A549 (cell line): ENCODE results near the gene RAN.

Source experiments
- CBX2 ChIP-seq: fragments of 200-600 bp; sonication (generic); IDR thresholded peaks from 2 replicates; pipeline ENCODE4 v1.6.1; 2016; ENCODE audit warnings: low read depth, mild to moderate bottlenecking, borderline replicate concordance
- EHMT2 ChIP-seq: fragments of 200-600 bp; sonication (generic); IDR thresholded peaks from 2 replicates; pipeline ENCODE4 v1.6.1; 2016; ENCODE audit warnings: antibody characterized with exemption, low read depth, mild to moderate bottlenecking, moderate library complexity
- EP300 ChIP-seq, 2 experiments: fragments of >200 bp; sonication (Bioruptor Twin); formaldehyde crosslinking; IDR thresholded peaks; 2 replicates in 1 of 2; 3 replicates in 1 of 2; pipeline ENCODE4 v1.6.1; 2016 to 2017
- HDAC2 ChIP-seq: fragments of 200-600 bp; sonication (generic); IDR thresholded peaks from 2 replicates; pipeline ENCODE4 v1.6.1; 2016
- MAZ ChIP-seq: fragments of 150-350 bp; IDR thresholded peaks from 2 replicates; pipeline ENCODE4 v1.6.1; 2014; ENCODE audit warnings: antibody characterized with exemption, low read depth, low read length, borderline replicate concordance
- PBX3 ChIP-seq: IDR thresholded peaks from 2 replicates; pipeline ENCODE4 v1.6.1; 2012
- POLR2A ChIP-seq: IDR thresholded peaks from 2 replicates; pipeline ENCODE4 v1.6.1; 2012; ENCODE audit warnings: mild to moderate bottlenecking, low read length
- RAD21 ChIP-seq, 2 experiments: fragments of >200 bp in 1 of 2; sonication (Bioruptor Twin) in 1 of 2; formaldehyde crosslinking in 1 of 2; IDR thresholded peaks in 1 of 2; conservative IDR thresholded peaks in 1 of 2; 2 replicates in 1 of 2; 3 replicates in 1 of 2; pipeline ENCODE4 v1.6.1; 2012 to 2018; ENCODE audit warnings: inconsistent platforms in 1 of 2
- TP53 ChIP-seq: fragments of 250-450 bp; sonication (Bioruptor Pico); IDR thresholded peaks from 2 replicates; pipeline ENCODE4 v1.5.0; 2021; ENCODE audit warnings: mild to moderate bottlenecking, moderate library complexity
- TF ChIP-seq, protein P1 (sequence below): fragments of >200 bp; sonication (Bioruptor Twin); formaldehyde crosslinking; IDR thresholded peaks from 3 replicates; pipeline ENCODE4 v1.5.1; 2016
- TF ChIP-seq, protein P2 (sequence below): IDR thresholded peaks from 2 replicates; pipeline ENCODE4 v1.6.1; 2012

DNA sequence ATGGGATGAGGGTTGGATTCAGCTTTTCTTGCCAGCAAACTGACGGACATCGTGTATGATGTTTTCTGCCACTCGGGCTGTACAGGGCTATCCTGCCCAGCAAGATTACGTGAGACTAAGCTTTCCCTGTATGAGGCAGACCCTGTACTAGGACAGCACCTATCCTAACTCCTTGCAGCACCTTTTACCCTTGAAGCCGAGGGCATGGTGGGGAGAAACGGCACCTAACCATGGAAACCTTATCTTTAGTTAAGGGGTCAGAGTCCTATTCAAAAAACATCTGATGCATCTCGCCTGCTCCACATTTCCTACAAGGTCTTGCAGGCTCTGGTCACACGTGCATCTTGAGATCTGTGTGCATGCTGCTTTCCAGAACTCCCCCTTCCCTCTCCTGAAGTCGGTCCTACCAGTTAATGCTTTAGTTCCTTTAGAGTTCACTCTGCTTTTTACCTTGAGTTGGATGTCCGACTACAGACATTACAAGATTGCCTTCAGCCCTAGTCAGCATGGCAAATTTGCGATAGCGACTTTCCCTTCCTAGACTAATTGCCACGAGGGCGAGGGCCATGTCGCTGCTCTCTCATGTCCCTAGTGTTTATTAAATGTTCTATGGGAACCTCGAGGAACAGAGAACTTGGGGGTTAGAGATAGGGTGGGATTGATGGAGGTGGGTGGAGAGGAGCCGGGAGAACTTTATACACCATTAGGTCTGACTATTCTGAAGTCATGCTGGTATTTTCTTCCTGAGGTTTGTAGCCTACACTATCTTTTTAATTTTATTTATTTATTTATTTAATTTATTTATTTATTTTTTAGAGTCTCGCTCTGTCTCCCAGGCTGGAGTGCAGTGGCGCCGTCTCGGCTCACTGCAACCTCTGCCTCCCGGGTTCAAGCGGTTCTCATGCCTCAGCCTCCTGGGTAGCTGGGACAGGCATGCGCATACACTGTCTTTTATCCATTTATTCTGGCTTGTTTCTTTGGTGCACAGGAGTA, 6.6 kb downstream of the RAN start:
- TF ChIP-seq MAZ (no peak), RAD21 (conservative IDR thresholded peaks at IDR 0.05 in 1 of 2, IDR thresholded peaks at IDR 0.05 in 1 of 2) (no peak), CBX2 (no peak), EP300 (IDR thresholded peaks at IDR 0.05) (no peak), TP53 (CRISPR knock-in tag) (peak; percentile 44; the same call in 1 of the 2 replicates), POLR2A (no peak), PBX3 (no peak), HDAC2 (no peak), EHMT2 (no peak)
- TF ChIP-seq, protein P1, sequence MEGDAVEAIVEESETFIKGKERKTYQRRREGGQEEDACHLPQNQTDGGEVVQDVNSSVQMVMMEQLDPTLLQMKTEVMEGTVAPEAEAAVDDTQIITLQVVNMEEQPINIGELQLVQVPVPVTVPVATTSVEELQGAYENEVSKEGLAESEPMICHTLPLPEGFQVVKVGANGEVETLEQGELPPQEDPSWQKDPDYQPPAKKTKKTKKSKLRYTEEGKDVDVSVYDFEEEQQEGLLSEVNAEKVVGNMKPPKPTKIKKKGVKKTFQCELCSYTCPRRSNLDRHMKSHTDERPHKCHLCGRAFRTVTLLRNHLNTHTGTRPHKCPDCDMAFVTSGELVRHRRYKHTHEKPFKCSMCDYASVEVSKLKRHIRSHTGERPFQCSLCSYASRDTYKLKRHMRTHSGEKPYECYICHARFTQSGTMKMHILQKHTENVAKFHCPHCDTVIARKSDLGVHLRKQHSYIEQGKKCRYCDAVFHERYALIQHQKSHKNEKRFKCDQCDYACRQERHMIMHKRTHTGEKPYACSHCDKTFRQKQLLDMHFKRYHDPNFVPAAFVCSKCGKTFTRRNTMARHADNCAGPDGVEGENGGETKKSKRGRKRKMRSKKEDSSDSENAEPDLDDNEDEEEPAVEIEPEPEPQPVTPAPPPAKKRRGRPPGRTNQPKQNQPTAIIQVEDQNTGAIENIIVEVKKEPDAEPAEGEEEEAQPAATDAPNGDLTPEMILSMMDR: no peak
- TF ChIP-seq, protein P2, sequence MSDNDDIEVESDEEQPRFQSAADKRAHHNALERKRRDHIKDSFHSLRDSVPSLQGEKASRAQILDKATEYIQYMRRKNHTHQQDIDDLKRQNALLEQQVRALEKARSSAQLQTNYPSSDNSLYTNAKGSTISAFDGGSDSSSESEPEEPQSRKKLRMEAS: no peak
